NCI-H1092 (cell line): ENCODE data around the gene GMPR.

ENCODE experiments used
- DNase-seq: peaks from one replicate; lab custom pipeline; 2025; lab: John Stamatoyannopoulos, UW

GMPR gene

DNA sequence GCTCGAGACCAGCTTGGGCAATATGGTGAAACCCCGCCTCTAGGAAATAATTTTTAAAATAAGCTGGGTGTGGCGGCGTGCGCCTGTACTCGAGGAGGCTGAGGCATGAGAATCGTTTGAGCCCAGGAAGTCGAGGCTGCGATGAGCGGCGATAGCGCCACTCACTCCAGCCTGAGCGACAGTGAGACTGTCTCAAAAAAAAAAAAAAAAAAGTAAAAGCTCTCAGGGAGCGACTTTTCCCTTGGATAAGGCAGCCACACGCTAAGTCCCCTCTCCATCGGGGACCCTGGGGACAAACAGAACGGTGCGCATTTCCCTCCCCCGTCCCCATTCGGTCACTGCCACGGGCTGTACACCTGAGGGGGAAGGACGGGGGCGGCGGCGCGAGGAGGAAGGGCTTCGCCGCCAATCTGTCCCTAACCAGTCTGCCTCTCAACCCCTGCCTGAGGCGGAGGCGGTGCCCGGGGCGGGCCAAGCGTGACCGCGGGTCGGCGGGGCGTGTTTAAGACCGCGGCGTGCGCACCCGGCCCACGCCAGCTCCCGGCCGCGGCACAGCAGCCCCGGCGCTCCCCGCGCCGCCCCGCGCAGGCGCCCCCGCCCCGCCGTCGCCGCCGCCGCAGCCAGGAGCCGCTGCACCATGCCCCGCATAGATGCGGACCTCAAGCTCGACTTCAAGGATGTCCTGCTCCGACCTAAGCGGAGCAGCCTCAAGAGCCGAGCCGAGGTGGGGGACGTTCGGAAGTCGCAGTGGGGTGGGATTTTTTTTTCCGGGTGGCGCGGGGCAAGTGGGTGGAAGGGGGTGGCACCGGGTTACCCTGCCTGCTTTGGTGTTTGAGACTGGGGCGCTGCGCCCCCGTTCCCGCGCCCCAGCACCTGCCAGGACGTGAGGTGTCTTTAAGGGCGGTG lies at the start of gene GMPR:
TSS of gene GMPR (plus strand) at position 531 of the 906 bp plus-strand sequence. CDS start at position 638, 107 bp downstream.
- DNase-seq: no peak

GRCh38 chr6:16190214-16190613 lies 48.2 kb upstream of the GMPR start:
- DNase-seq: no peak

DNA sequence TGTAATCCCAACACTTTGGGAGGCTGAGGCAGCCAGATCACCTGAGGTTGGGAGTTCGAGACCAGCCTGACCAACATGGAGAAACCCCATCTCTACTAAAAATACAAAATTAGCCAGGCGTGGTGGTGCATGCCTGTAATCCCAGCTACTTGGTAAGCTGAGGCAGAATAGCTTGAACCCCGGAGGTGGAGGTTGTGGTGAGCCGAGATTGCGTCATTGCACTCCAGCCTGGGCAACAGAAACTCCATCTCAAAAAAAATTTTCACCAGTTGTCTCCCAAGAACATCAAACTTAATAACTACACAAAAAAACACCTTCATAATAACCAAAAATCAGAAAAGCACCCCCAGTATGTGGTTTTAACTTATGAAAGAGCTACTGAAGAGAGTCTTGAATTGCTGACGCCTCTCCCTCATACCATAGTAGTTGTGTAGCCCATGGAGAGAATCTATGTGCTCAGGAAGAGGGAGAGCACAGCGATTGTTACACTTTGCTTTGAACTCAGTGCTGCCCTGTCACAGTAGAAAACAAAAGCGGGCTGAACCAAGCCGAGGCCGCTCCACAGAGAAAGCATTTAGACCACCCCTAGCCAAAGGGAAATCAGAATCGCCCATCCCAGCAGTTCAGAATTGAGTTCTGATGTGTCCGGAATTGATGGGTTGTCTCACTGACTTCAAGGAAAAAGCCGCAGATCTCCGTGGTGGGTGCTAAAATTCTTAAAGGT lies 42.0 kb upstream of the GMPR start:
- no peak for DNase-seq

GRCh38 chr6:16196984-16197546 lies 41.3 kb upstream of the GMPR start:
- no peak for DNase-seq

DNA sequence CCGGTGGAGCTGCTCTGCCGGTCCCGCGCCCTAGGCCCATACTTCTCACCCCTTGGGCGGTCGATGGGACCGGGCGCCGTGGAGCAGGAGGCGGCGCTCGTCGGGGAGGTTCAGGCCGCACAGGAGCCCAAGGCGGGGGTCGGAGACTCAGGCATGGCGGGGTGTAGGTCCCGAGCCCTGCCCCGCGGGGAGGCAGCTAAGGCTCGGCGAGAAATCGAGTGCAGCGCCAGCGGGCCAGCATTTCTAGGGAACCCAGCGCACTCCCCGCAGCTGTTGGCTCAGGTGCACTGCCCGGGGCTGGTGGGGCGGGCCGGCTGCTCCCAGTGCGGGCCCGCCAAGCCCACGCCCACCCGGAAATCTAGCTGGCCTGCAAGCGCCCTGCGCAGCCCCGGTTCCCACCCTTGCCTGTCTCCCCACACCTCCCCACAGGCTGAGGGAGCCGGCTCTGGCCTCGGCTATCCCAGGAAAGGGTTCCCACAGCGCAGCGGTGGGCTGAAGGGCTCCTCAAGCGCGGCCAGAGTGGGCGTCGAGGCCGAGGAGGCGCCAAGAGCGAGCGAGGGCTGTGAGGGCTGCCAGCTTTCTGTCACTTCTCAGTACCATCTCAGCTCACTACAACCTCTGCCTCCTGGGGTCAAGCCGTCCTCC lies 40.2 kb upstream of the GMPR start:
- no peak for DNase-seq

DNA sequence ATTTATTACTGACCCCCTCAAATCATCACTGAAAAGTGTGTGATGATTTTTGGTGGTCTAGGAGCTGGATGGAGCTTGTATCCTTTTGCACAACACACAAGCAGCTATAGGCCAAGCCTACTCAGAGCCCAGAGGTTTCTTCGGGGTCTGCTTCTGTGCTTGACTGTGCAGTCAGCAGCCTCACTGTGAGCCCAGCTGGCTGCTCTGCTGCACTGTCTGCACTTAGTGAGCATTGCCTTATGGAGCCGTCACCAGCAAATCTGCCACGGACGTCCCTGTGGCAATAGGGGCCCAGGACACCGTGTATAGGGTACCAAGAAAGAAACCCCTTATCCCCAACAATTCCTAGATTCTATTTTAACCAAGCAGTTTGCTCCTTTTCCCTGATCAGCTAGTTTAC lies 38.6 kb upstream of the GMPR start:
- DNase-seq: no peak

- DNase-seq: no peak
Measured at GRCh38 chr6:16200321-16200883, 38.0 kb upstream of the GMPR start.

DNA sequence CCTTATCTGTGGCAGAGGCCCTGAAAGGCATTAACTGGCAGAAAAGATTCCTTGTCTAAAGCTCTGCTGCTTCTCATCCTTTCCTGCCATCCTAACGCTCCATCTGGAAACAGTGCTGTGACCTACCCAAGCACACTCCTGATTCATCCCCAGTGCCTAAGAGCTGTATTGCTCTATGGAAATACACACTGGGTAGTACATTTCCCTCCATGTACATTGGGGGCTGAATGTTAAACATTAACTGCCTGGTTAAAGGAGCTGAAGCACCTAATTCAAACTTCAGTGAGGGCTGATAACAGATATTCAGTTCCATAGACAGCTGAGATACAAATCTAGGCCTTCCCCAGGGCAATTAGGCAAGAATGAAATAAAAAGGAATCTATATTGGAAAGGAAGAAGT lies 36.7 kb upstream of the GMPR start:
- no peak for DNase-seq

GRCh38 chr6:16204653-16205376 lies 33.6 kb upstream of the GMPR start:
- no peak for DNase-seq

GRCh38 chr6:16205377-16206144 lies 32.8 kb upstream of the GMPR start:
- no peak for DNase-seq

GRCh38 chr6:16206595-16207037 lies 31.8 kb upstream of the GMPR start:
- no peak for DNase-seq

- DNase-seq: no peak
Measured at GRCh38 chr6:16208989-16209388, 29.4 kb upstream of the GMPR start.

DNA sequence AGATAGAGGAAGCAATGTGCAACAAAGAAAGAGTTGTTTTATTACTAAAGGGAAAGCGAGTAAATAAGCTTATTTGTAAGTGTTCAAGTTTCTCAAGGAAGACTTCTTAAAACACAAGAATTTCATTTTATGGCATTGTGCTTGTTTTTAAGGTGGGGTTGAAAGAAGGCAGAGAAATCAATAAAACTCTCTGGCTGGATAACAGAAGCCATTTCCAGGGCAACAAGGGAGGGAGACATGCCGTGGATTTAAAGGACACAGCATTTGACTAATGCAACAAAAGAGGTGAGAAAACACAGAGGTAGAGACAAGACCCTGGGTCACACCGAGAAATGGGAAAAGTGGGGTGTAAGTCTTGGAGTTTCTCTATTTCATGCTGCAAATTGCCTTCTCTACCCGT lies 28.8 kb upstream of the GMPR start:
- DNase-seq: no peak

DNA sequence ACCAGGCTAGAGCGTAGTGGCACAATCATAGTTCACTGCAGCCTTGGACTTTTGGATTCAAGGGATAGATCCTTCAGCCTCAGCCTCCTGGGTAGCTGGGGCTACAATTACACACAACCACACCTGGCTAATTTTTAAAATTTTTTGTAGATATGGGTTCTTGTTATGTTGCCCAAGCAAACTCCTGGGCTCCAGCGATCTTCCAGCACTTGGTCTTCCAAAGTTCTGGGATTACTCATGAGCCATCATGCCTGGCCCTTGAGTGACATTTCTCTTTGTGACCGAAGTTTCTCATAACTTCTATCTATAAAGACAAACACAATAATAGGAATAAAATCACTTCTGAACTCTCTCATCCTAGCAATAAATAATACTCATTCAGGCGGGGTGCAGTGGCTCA lies 26.1 kb upstream of the GMPR start:
- DNase-seq: no peak

DNA sequence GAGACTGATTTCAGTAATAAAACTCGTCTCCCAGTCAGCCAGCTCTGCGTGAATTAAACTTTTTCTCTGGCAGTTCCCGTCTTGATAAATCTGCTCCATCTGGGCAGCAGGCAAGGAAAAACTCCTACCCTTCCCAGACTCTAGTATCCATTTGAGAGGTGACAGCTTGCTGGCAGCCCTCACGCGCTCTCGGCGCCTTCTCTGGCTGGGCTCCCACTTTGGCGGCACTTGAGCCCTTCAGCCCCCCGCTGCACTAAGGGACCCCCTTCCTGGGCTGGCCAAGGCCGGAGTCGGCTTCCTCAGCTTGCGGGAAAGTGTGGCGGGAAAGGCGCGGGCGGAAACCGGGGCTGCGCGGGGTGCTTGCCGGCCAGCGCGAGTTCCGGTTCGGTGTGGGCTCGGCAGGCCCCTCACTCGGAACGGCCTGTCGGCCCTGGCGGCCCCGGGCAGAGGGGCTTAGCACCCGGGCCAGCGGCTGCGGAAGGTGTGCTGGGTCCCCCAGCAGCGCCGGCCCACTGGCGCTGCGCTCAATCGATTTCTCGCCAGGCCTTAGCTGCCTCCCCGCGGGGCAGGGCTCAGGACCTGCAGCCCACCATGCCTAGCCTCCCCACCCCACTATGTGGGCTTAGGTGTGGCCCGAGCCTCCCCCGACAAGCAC lies 21.8 kb upstream of the GMPR start:
- DNase-seq: no peak

- DNase-seq: no peak
Measured at GRCh38 chr6:16217156-16217721, 21.1 kb upstream of the GMPR start.

- no peak for DNase-seq
Measured at GRCh38 chr6:16222826-16223225, 15.6 kb upstream of the GMPR start.

DNA sequence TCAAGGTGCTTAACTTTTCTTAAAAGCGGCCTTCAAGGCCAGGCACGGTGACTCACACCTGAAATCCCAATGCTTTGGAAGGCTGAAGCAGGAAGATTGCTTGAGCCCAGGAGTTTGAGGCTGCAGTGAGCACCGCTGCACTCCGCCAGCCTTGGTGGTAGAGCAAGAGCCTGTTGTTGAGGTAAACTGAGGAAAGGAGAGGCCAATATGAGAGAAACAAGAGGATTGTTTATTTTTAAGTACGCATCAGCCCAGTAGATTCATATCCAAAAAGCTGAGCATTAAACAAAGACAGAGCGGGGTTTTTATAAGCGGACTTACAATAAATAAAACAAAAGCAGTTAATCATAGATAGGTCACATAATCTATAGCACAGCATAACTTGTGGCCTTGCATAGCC lies 15.0 kb upstream of the GMPR start:
- DNase-seq: no peak

GRCh38 chr6:16224409-16224808 lies 14.0 kb upstream of the GMPR start:
- no peak for DNase-seq
